Stimulated activated CD8-positive, alpha-beta memory T cell treated with anti-CD3 and anti-CD28 coated beads, Interleukin-7, amount 100 ng/mL, for 48 hours (primary cell): Measurements from ENCODE around the gene NCAPD2.
A peak's percentile ranks its signal among the peaks of the same experiment; 100 is the strongest.
"Not testable (repeated sequence)": the region's sequence is repeated elsewhere in the genome, so short reads cannot be mapped to it uniquely, and the experiment has no call there.

Source experiments
- DNase-seq, 2 donors: peaks; one replicate each; pipeline ENCODE4 v3.0.0-alpha.2; 2020; ENCODE audit warnings: low read depth in 1 of 2; ENCODE audit errors: extremely low read depth in 1 of 2

The NCAPD2 gene

DNA sequence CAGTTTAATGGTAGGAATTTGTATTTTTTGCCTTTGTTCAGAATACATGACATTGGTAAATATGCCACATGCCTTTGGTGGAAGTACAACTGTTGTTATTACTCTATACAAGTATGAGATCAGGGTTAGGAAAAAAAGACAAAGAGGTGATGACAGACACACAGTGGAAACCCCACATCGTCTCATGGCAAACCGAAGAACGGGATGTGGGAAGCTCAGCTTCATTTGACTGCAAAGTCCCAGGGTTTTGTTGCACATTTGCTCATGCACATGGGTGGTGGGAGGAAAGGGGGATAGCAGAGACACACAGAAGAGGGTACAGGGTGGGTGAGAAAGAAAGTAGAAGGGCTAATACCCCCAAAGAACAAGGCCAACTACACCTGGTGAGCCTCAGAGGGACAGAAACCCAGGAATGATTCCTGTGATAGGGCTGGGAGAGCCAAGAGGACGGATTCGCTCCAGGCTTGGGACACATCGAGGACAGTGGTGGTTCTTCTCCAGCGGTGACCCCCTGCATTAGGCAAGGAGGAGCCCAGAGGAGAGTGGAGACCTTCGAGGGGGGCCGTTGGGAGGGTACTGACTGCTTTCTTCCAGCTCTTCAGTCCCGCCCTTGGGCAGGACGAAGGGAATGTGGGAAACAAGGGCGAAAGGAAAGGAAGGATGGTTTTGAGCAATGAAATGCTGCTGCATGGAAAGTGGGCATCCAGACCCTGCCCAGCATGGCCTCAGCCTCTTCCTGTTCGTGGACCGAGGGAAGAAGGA is 31.5 kb upstream of the NCAPD2 start:
- DNase-seq = no peak

DNA sequence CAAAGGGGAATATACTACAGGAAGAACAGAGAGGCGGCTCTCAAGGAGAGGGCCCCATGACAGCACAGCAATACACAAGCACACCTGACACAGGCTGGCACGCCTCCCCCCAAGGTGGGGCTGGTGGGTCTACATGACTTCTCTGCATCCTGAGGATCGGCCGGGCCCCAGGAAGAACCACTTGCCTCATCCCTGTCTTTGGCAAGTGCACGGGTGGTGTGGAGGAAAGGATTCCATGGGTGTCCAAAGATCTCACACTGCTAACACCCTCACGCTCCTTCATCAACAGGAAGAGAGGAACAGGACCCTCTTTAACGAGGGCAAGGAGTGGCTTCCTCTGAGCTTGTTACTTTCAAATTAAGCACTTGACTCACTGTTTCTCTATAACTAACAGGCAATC is 30.7 kb upstream of the NCAPD2 start:
- DNase-seq = no peak

DNA sequence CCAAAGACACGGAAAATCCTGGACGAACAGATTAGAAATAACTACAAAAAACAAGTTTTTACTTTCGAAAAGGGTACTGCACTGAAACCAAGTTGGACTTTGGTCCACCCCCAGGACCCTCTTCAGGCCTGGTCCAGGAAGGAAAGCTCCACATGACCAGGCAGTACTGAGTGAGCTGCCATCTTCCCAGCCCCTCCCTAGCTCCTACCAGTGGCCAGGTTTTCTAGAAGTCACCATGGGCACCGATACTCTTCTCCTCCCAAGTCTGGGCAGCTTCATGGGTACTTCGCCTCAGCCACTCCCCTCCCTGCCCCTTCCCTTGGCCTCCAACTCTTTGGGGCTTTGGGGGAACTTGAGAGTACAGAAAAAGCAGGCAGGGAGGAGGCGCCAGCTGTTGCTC is 30.0 kb upstream of the NCAPD2 start:
- no peak for DNase-seq

DNA sequence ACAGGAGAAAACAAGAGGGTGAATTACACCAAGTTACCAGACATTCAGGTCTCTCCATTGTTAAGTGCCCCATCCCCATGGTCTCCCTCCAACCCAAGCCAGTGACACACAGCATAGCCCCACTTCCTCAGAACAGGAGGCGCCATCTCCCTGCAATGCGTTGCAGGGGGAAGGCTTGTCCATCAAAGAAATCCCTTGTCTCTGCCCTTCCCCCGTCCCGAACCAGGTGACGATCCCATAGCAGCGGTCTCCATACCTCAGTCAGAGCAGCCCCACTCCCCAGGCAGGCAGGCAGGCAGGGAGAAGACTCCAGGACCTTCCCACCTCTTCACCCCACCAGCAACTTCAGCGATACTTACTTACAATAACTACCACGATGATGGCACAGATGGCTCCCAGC is 29.4 kb upstream of the NCAPD2 start:
- no peak for DNase-seq

DNA sequence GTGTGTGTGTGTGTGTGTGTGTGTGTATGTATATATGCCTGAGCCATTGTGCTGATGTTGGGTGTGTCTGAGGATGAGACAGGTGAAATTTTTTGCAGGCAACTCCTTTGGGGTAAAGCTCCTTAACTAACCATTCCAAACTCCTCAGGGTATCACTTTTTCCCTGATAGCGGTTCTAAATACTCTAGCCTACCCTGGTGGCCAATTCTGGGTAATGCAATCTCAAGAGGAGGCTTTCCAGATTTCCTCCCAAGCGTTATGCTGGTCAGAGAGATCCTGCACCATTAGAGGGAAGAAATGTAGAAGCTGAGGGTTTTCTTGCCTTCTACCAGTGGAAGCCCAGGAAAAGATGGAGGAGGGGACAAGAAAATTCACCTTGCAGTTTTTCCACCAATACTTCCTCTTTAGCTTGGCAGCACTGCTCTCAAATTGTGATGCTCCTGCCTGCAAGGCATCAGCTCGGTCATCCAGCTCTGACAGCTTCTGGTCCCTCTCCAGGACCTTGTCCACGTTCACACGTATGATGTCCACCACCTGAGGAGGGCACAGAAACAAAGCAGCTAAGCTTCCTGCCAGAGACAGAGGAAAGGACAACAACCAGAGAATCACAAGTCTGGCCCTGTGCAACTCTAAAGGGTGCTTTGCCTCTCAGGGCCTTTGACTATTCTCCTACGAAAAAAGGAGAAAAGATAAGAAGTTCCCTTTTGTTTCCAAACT is 28.3 kb upstream of the NCAPD2 start:
- no peak for DNase-seq

DNA sequence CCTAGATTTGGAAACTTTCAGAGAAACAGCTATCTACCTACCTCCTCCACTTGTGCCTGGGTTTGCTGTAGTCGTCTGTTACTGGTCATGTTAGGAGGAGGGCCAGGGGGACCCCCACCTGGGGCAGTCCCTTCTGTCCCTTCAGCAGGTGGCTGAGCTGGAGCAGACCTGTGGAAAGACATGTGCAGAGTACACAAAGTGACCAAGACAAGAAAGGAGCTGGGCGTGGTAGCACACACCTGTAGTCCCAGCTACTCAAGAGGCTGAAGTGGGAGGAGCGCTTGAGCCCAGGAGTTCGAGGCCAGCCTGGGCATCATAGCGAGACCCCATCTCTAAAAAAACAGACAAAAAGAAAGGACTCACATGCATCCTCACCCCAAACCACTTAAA is 27.7 kb upstream of the NCAPD2 start:
- no peak for DNase-seq

DNA sequence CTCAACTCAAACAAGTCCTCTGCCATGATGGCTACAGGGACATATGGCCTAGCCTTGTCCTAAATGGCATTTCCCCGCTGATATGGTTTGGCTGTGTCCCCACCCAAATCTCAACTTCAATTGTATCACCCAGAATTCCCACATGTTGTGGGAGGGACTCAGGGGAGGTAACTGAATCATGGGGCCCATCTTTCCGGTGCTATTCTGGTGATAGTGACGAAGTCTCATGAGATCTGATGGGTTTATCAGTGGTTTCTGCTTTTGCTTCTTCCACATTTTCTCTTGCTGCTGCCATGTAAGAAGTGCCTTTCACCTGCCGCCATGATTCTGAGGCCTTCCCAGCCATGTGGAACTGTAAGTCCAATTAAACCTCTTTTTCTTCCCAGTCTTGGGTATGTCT is 27.2 kb upstream of the NCAPD2 start:
- not testable (repeated sequence) for DNase-seq

DNA sequence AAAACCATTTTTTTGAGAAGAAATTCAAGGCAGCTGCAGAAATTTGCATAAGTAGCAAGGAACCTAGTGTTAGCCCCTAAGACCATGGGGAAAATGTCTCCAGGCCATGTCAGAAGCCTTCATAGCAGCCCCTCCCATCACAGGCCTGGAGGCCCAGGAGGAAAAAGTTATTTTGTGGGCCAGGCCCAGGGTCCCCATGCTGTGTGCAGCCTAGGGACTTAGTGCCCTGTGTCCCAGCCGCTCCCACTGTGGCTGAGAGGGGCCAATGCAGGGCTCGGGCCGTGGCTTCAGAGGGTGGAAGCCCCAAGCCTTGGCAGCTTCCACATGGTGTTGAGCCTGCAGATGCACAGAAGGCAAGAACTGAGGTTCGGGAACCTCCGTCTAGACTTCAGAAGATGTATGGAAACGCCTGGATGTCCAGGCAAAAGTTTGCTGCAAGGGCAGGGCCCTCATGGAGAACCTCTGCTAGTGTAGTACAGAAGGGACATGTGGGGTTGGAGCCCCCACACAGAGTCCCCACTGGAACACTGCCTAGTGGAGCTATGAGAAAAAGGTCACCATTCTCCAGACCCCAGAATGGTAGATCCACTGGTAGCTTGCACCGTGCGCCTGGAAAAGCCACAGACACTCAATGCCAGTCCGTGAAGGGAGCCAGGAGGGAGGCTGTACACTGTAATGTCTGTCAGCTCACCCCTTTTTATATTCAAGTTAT is 26.2 kb upstream of the NCAPD2 start:
- not testable (repeated sequence) for DNase-seq

DNA sequence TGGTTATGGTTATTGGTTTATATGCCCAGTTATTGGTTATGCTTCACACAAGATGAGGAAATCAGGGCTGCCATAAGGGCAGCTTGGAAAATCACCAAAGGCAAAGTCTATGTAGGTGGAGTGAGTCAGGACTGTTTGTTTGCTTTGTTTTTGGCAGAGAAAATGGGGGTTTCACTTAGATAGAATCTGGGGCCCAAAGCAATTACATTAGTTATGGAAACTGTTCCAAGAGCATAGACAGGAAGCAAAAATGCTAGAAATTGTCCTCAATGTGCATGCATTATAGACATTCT is 25.7 kb upstream of the NCAPD2 start:
- DNase-seq = no peak

DNA sequence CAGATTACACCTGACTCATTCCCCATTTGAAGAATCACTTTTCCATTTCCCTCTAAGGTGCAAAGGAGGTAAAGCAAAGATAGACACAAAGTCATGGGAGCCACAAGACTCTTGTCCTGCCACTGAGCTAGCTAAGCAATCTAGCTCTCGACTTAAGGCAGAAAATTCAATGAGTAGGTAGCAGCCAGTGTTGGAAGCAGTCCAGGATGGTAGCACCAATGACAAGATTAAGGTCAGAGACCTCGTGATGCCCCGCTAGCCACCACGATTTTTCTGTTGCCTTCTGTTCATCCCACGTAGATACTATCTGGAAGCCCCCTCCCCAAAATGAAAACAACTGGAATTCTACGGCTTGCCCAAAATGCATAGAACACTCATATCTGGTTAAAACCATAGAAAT is 24.8 kb upstream of the NCAPD2 start:
- DNase-seq = no peak

DNA sequence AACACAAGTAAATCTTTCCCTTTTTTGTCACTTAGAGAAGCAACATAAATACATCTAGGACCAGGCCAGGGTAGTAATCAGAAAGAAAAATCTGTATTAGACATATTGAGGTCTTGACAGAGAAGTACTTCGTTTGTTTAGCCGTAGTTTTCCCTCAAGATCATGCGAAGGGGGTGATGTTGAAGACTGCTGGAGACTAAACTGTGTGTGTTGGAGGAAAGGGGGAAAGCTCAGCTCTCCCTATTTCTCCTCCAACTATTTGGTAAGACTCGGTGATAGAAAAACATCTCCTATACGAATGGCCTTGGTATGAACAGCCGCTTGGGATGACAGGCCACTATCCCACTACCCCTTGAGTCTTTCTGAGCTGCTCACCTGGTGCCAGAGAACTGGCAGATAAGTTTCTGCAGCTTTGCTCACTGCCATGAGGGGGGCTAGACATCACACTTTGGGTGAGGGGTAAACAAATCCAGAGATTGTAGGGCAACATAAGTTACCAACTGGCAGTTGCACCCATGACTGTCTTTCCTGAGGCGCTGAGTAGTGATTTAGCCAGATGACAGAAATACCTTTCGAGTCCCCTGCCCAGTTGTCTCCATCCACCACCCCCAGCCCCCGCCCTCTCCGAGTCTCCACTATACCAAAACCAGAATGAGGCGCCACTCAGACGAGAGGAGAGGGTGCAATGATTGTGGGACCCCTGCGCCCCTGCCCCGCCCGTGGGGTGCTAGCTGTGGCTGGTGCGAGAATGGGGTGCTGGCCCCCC is 24.1 kb upstream of the NCAPD2 start:
- no peak for DNase-seq

DNA sequence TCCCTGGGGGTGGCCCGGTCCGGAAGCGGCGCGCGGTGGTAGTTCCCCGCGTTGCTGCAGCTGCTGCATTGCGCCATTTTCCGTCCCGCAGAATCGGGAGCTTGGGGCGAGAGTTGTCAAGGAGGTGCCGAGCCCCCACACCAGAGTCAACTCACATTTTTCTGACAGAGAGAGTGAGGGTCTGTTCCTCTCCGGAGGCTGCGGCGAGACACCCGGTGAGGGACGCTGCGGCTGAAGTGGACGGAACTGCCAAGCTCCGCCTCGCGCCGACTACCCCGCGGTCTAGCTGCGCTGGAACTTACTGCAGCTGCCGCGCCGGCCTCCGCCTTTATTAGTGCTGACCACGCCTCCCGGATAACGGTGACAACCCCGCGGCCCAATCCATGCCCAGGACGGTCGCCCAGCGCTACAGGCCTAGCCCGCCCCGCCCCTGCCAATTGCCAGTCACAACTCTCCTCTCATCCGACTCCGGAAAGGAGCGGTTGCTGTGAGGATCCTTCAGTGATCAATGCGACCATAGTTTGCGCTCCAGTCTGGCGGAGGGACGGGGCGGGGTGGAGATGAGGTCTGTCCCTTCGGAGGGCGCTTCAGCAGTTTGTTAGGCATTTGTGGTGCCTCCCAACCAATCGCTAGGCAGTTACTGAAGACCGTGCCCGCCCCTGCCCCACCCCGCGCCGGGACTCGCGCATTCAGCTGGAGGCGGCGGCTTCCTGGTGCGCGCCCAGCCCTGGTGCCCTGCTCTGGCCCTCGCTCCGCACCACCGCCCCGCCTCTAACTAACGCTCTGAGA is 23.3 kb upstream of the NCAPD2 start, which contains the start of gene VAMP1:
Gene VAMP1 (minus strand): TSS at position 303 of the 789 bp plus-strand sequence. CDS start 146 bp downstream, at position 157.
- DNase-seq = peak; percentile 93 to 98

DNA sequence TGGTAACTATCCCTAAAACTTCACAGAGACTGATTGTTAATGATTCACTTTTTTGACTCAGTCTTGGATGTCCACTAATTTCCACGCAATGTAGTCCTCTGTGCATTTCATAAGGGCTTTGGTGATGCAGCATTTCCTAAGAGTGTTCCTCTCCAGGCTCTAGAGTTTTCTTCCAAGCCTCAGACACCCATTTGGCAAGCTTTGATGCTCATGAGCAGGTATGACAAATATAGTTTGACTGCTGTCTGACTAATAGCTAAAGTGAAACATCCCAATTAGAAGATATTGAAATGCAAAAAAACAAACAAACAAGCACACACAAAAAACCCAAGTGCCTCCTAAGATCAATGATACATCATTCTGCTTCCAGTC is 21.9 kb upstream of the NCAPD2 start:
- DNase-seq = no peak

DNA sequence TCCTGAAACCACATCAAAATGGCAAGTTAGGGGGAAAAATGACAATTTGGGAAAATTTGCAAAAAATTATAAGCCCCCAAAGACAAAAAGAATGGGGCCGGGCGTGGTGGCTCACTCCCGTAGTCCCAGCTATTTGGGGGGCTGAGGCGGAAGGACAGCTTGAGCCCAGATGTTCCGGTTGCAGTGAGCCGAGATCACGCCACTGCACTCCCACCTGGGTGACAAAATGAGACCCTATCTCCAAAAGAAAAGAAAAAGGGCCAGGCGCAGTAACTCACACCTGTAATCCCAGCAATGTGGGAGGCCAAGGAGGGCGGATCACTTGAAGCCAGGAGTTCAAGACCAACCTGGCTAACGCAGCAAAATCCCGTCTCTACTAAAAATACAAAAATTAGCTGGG is 21.4 kb upstream of the NCAPD2 start:
- DNase-seq = no peak

DNA sequence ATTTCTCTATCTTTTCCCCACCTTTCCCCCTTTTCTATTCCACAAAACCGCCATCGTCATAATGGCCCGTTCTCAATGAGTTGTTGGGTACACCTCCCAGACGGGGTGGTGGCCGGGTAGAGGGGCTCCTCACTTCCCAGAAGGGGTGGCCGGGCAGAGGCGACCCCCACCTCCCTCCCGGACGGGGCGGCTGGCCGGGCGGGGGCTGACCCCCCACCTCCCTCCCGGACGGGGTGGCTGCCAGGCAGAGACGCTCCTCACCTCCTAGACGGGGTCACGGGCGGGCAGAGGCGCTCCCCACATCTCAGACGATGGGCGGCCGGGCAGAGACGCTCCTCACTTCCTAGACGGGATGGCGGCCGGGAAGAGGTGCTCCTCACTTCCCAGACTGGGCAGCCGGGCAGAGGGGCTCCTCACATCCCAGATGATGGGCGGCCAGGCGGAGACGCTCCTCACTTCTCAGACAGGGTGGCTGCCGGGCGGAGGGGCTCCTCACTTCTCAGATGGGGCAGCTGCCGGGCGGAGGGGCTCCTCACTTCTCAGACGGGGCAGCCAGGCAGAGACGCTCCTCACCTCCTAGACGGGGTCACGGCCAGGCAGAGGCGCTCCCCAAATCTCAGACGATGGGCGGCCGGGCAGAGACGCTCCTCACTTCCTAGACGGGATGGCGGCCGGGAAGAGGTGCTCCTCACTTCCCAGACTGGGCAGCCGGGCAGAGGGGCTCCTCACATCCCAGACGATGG is 18.5 kb upstream of the NCAPD2 start:
- not testable (repeated sequence) for DNase-seq

DNA sequence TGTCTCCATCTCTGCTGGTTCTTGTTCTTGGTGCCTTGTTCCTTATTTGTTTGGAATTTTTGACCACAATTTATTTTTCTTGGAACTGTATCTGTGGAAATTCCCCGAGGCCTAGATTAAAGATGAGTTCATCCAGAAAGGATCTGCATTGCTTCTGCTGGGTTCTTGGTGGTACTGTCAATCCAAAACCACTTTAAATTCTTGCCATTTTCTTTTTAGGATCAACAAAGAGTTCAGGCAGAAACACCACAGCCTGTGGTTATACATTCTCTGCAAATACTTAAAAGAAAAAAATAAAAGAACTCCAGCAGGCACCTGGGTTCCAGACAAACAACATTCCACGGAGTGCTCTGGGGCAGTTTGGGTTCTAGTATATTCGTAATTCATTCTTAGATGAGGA is 17.4 kb upstream of the NCAPD2 start:
- DNase-seq = no peak

DNA sequence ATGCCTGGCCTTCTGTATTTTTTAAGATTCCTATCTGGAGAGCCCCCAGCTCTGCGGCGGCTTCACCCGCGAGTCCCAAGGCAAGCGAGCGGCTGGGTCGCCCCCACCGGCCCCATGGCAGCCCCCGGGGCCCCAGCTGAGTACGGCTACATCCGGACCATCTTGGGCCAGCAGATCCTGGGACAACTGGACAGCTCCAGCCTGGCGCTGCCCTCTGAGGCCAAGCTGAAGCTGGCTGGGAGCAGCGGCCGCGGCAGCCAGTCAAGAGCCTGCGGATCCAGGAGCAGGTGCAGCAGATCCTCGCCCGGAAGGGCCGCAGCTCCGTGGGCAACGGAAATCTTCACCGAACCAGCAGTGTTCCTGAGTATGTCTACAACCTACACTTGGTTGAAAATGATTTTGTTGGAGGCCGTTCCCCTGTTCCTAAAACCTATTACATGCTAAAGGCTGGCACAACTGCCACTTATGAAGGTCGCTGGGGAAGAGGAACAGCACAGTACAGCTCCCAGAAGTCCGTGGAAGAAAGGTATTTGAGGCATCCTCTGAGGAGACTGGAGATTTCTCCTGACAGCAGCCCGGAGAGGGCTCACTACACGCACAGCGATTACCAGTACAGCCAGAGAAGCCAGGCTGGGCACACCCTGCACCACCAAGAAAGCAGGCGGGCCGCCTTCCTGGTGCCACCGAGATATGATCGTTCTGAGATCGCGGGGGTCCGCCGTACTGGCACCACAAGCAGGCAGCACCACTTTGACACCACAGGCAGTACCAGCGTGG is 16.1 kb upstream of the NCAPD2 start:
- not testable (repeated sequence) for DNase-seq

DNA sequence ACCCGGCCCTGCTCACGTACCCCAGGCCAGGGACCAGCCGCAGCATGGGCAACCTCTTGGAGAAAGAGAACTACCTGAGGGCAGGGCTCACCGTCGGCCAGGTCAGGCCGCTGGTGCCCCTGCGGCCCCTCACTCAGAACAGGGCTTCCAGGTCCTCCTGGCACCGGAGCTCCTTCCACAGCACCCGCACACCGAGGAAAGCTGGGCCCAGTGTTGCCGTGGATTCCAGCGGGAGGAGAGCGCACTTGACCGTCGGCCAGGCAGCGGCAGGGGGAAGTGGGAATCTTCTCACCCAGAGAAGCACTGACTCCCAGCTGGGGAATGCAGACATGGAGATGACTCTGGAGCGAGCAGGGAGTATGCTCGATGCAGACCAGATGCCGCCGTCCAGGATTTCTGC is 15.5 kb upstream of the NCAPD2 start:
- no peak for DNase-seq

DNA sequence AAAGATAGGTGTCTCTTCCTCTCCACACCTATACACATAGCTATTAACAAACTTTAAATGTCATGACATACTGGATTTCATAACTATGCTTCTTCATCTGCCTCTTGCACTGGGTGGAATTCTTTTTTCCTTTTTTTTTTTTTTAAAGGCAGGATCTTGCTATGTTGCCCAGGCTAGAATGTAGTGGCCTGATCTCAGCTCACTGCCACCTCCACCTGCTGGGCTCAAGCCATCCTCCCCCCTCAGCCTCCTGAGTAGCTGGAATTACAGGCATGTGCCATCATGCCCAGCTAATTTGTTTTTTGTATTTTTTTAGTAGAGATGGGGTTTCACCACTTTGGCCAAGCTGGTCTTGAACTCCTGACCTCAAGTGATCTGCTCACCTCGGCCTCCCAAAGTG is 5.7 kb upstream of the NCAPD2 start:
- DNase-seq = no peak
